HG03439 (cell line): ENCODE data around the gene AP5B1.
"Not testable (repeated sequence)": the region's sequence is repeated elsewhere in the genome, so short reads cannot be mapped to it uniquely, and the experiment has no call there.

Experiments used
- ATAC-seq: cut with Tn5 transposase; IDR thresholded peaks from one replicate; pipeline ENCODE4 v1.9.1; 2021; ENCODE audit warnings: mild to moderate bottlenecking, moderate library complexity; ENCODE audit not compliant: unreplicated experiment

AP5B1 gene

DNA sequence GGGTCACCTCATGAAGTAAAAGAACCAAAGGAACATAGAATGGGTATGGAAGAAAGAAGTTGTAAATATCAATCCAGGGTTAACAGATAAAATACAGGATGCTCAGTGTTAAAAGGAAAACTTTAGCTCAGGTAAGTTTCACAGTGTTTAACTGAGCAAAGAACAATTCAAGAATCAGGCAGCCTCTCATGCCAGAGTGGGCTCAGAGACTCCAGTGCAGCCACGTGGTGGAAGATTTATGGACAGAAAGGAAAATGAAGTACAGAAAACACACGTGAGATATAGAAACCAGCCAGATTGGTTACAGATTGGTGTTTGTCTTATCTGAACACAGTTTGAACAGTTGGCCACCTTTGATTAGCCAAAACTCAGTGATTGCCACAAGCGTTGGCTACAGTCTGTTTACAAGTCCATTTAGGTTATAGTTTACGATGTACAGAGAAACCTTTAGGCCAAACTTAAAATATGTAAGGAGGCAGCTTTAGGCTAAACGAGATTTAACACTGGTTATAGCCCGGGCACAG, 9.1 kb downstream of the AP5B1 start:
- no peak for ATAC-seq

DNA sequence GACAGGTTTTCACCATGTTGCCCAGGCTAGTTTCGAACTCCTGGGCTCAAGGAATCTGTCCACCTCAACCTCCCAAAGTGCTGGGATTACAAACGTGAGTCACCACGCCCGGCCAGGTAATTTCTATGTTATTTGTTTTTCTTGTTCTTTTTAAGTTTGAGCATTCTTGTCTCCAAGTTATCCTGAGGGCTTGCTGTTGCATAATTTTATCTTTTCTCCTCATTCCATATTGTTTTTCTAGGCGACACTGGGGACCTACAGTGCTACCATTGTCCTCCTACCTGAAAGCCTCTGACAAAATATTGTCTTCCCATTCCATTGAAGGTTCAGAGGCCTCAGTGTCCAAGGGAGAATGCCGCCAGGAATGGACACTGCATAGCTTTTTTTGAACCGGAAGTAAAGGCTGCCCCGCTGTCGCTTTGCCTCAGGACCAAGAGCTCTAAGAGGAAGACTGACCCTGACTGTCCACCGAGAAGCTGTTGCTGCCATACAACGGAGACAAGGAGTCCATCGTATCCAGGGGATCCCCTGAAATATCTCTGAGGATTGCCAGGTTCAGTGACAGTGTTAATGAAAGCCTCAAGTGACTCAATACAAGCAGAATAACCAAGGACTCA, 9.7 kb downstream of the AP5B1 start:
- ATAC-seq: no peak

DNA sequence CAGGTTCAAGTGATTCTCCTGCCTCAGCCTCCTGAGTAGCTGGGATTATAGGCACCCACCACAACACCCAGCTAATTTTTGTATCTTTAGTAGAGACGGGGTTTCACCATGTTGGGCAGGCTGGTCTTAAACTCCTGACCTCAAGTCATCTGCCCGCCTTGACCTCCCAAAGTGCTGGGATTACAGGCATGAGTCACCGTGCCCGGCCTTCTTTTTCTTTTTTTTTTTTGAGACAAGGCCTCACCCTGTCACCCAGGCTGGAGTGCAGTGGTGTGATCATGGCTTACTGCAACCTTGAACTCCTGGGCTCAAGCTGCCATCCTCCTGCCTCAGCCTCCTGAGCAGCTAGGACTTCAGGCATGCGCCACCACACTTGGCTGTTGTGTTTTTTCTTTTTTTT, 13.0 kb downstream of the AP5B1 start:
- not testable (repeated sequence) for ATAC-seq

DNA sequence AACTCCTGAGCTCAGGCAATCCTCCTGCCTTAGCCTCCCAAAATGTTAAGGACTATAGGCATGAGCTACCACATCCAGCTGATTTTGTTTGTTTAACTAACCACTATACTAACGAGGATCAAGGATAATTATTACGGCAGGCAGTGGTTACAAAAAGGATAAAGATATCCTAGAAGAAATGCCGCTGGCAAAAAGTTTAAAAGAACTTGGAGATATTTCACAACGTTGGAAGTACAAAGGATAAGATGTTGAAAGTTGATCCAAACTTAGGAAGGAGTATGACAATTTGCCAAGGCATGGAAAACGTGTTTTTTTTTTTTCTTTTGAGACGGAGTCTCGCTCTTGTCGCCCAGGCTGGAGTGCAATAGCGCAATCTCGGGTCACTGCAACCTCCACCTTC, 13.4 kb downstream of the AP5B1 start:
- ATAC-seq: no peak

DNA sequence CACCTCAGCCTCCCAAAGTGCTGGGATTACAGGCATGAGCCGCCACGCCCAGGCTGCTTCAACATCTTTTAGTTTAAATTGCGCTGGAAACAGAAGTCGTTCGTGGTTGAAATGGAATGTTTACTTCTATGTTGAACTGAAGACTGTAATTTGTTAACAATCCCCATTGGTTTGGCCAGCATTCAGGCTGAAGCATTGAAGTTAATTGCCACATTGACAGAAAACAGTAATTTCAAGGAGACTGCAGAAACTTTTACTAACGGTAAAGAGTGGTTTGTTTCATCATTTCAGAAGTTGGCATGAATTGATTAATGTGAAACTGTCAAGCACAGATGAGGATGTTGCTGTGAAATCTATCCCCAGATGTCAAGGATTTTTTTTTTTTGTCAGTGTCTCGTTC, 14.2 kb downstream of the AP5B1 start:
- ATAC-seq: no peak

DNA sequence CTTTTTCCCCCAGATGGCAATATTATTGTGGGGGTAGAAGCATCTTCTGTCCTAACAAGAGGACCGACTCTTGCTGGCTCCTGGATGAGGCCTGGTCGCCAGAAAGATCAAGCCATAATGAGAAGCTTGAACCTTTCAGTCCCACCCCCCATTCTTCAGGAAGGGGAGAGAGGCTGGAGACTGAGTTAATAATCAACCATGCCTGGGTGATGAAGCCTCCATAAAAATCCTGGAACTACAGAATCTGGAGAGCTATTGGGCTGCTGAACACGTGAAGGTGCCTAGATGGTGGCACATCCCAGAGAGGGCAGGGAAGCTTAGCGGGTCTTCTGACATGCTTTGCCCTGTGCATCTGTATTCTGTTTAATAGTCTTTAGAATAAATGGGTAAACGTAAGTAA, 16.3 kb downstream of the AP5B1 start:
- ATAC-seq: no peak

DNA sequence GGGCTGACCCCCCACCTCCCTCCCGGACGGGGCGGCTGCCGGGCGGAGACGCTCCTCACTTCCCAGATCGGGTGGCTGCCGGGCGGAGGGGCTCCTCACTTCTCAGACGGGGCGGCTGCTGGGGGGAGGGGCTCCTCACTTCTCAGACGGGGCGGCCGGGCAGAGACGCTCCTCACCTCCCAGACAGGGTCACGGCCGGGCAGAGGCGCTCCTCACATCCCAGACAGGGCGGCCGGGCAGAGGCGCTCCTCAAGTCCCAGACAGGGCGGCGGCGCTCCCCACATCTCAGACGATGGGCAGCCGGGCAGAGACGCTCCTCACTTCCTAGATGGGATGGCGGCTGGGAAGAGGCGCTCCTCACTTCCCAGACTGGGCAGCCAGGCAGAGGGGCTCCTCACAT, 18.0 kb downstream of the AP5B1 start:
- not testable (repeated sequence) for ATAC-seq

DNA sequence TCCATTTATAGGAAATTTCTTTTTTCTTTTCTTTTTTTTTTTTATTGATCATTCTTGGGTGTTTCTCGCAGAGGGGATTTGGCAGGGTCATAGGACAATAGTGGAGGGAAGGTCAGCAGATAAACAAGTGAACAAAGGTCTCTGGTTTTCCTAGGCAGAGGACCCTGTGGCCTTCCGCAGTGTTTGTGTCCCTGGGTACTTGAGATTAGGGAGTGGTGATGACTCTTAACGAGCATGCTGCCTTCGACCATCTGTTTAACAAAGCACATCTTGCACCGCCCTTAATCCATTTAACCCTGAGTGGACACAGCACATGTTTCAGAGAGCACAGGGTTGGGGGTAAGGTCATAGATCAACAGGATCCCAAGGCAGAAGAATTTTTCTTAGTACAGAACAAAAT, 18.6 kb downstream of the AP5B1 start:
- ATAC-seq: not testable (repeated sequence)

DNA sequence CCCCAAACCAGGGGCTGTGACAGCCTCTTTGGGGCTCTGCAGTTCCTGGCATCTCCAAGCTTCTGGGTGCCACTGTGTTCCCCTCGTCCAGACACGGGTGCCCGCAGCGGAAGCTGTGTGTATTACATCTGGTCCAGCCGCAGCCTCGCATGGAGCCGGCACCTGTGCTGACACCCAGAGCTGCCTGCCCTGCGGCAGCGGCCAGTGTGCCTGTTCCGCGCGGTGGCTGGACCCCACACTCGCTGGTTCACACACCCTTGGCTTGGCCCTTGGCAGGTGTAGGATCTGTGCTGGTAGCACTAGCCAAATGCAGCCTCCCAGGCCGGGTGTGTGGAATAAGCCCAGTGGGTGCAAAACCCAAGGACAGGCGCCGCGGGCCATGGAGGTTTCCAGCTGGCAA, 35.7 kb downstream of the AP5B1 start:
- ATAC-seq: no peak

DNA sequence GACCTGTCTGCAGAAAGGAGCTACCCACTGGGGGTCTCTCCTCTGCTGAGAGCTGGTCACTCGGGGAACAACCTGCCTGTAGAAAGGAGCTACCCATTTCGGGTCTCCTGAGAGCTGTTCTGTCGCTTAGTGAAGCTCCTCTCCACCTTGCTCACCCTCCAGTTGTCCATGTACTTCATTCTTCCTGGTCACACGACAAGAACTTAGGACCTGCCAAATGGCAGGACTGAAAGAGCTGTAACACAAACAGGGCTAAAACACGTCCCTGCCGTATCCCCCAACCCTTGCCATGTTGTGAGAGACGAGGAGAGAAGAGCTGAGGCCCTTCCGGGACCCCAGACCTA, 36.1 kb downstream of the AP5B1 start:
- ATAC-seq: no peak

DNA sequence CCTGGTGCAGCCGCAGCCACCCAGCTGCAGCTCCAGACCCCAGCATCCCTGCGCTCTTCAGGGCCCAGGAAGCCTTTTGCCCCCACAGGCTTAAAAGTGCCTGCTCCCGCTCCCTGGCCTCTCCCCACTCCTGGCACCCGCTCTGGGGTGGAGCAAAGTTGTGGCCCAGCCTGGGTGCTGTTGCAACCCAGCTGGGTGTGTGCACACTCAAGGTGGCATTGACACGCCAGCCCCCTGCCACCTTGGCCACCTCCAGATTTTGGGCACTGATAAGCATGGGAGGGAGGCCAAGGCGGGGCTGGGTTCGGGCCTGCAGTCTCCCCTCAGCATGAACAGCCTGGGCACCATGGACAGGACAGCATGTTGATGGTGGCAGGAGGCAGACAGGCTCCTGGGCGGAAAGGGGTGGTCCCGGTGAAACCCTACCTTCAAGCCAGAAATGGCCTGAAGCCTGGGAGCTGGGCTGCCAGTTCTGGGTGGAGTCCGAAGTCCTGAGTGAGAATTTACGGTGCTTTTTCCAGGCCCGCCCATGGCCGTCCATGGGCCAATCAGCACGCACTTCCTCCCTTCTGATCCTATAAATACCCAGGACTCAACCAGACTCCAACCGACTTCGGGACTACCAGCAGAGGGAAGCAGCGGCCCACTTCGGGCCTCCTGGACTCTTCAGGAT, 36.6 kb downstream of the AP5B1 start:
- ATAC-seq: no peak

DNA sequence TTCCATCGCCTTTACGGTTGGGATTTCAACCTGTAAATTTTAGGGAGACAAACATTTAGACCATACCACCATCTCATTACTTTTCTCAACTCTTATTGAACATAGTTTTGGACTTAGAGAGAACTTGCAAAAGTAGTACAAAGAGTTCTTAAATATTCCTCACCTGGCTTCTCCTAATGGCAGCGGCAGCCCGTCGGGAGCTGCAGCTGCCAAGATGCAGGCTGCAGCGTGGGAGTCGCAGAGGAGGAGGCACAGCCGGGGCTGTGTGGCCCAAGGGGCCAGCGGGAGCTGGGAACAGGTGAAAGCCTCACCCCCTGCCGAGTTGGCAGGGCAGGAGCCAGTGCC, 37.1 kb downstream of the AP5B1 start:
- no peak for ATAC-seq

DNA sequence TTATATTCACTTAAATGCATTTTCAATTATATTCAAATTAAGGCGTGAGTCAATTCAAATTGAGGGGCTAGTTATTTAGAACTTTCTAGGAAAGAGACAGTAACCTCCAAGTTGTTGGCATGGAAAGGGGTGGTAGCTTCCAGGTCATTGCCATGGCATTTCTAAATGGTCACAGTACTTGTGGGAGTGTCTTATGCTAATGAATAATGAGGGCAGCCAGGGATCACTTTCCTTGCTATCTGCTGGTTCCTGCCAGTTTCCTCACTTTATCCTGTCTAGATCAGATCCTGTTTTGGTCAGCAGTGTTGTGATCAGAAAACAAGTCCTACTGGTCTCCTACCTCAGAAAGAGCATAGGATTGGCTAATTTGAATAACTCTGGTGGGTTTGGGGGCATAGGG, 38.4 kb downstream of the AP5B1 start:
- ATAC-seq: no peak

DNA sequence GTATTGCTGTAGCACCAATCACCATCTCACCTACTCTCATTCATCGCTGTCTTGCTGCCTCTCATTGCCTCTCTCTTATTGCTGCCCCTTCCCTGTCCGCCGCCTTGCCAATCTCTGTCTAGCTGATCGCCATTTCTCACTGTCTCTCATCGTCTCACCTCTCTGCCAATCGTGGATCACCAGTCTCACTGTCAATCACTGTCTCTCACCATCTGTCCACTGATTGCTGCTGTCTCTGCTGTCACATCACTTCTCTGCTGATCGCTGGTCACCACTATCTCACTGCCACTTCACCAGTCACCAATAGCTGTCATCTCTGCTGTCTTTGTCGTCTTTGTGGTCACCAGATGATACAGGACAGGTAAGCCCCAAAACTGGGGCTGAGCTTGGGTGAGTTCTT, 39.6 kb downstream of the AP5B1 start:
- ATAC-seq: no peak

DNA sequence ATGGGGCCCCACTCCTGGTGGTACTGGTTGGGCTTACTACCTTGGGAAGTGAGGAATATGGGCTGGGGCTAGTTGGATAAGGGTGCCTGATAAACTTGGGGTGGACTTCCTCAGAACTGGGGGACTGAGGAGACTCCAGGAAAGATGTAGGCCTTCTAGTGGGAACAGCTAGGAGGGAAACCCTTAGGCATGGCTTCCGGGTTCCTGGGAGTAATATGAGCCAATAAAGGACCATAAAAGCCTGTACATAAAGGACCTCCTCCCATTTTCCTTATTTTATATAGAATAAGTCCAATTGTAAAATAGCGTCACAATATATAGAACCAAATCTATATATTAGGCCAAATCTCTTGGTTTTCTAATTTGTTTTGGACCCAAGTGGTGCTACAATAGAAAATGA, 41.8 kb downstream of the AP5B1 start:
- ATAC-seq: no peak

DNA sequence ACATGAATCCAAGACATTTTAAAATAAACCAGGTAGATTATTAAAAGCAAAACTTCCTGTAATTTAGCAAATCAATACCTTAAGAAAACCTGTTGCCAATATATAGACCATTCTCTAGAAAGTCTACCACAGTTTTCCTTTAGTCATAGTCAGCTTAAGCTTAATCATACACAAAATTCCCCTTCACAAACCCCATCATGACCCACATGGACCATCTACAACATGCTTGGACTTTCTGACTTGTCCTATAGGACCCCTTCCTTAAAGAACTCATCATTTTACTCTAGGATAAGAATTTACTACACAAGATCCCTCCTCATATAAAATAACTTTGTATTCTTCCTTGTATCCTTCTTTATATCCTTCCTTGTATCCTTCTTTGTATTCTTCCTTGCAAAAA, 44.0 kb downstream of the AP5B1 start:
- no peak for ATAC-seq

DNA sequence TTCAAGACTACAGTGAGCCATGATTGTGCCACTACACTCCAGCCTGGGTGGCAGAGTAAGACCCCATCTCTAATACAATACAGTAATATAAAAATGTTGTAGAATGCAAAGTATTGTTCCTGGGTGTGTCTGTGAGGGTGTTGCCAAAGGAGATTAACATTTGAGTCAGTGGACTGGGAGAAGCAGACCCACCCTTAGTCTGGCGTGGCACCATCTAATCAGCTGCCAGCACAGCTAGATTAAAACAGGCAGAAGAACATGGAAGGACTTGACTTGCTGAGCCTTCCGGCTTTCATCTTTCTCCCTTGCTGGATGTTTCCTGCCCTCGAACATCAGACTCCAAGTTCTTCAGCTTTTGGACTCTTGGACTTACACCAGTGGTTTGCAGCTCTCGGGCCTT, 45.7 kb downstream of the AP5B1 start:
- not testable (repeated sequence) for ATAC-seq

DNA sequence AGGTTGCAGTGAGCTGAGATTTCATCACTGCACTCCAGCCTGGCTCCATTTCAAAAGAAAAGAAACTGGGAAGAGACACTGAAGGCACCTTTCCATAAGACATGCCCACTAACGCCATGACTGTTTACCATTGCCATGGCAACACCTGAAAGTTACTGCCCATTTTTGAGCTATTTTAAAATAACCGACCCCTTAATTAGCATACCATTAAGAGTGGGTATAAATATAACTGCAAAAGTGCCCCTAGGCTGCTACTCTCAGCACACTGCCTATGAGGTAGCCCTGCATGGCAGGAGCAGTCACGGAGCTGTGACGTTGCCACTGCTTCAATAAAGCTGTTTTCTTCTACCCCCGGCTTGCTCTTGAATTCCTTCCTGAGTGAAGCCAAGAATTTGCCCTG, 50.3 kb downstream of the AP5B1 start:
- no peak for ATAC-seq

DNA sequence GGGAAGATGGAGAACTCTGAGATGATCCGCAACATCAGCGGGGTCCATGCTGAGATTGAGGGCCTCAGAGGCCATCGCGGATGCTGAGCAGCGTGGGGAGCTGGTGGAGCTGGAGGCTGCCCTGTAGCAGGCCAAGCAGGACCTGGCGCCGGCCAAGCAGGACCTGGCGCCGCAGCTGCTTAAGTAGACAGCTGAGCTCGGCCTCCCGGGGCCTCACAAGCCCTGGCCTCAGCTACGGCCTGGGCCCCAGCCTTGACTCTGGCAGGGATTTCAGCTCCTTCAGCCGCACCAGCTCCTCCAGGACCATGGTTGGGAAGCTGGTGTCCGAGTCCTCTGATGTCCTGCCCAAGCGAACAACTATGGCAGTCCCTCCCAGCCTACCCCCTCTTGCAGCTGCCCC, 52.9 kb downstream of the AP5B1 start:
- no peak for ATAC-seq

DNA sequence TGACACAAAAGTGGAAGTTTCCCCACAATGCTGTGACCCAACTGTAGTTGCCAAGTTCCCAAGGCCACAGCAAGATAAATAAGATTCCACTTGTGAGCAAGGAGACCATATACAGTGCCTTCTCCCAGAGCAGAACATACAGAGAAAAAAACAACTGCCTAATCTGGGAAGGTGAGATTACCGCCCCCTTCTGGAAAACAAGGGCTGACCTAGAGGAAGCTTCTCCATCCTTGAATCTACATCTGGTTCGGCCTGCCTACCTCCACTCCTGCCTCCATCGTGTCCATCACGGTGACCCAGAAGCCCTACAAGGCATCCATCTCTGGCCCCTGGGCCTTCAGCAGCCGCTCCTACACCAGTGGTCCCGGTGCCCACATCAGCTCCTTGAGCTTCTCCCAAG, 54.1 kb downstream of the AP5B1 start:
- ATAC-seq: no peak
